ENCODE measurements around the gene PAQR4. TPM values are rescaled to one million over a fixed set of nuclear protein-coding genes. Genes with fewer than 3 reads are reported as not detected.

PAQR4 gene
- total RNA-seq, 2 donors from 2014 or later = 30.5 to 32.0 TPM

GRCh38 chr16:2933701-2934100 lies 35.4 kb upstream of the PAQR4 start:
- TF ChIP-seq, protein P1, sequence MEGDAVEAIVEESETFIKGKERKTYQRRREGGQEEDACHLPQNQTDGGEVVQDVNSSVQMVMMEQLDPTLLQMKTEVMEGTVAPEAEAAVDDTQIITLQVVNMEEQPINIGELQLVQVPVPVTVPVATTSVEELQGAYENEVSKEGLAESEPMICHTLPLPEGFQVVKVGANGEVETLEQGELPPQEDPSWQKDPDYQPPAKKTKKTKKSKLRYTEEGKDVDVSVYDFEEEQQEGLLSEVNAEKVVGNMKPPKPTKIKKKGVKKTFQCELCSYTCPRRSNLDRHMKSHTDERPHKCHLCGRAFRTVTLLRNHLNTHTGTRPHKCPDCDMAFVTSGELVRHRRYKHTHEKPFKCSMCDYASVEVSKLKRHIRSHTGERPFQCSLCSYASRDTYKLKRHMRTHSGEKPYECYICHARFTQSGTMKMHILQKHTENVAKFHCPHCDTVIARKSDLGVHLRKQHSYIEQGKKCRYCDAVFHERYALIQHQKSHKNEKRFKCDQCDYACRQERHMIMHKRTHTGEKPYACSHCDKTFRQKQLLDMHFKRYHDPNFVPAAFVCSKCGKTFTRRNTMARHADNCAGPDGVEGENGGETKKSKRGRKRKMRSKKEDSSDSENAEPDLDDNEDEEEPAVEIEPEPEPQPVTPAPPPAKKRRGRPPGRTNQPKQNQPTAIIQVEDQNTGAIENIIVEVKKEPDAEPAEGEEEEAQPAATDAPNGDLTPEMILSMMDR (conservative IDR thresholded peaks at IDR 0.05) = no peak
- Mint-ChIP-seq H3K4me1 (peaks cover 5% of the 10 kb centered on the region), H3K9me3 (no peaks in the 10 kb centered on the region), H3K27ac (no peak overlapping the region), H3K36me3 (ENCODE audit: low read depth) (peaks cover 26% of the 10 kb centered on the region), H3K27me3 (ENCODE audit: insufficient read depth) (no peaks in the 10 kb centered on the region), H3K4me3 (no peak overlapping the region)
- no peaks in the 10 kb centered on the region for H3K27me3 ChIP-seq (ENCODE audit: control insufficient read depth, insufficient read depth, low read length, poor library complexity, severe bottlenecking)
- WGBS, 2 experiments (ENCODE audit: insufficient coverage in 1 of 2, insufficient read length in 1 of 2) = 93 to 98% methylated on average over 14 to 22 of the region's 22 CpGs
- H3K4me1 ChIP-seq (ENCODE audit: control insufficient read depth, insufficient read depth, low read length) = peaks cover 4% of the 10 kb centered on the region
- H3K4me3 ChIP-seq (ENCODE audit: low read length) = no peak overlapping the region
- no peak for DNase-seq
- H3K27ac ChIP-seq (ENCODE audit: low read depth, low read length) = no peak overlapping the region
- H3K36me3 ChIP-seq (ENCODE audit: control insufficient read depth, insufficient read depth, low read length) = peaks cover 9% of the 10 kb centered on the region
- H3K9me3 ChIP-seq (ENCODE audit: control insufficient read depth, low read length) = no peaks in the 10 kb centered on the region
- no peak overlapping the region for H3K9ac ChIP-seq (ENCODE audit: extremely low read depth, low read length, poor library complexity, severe bottlenecking)

- no peaks in the 10 kb centered on the region for H3K27me3 ChIP-seq (ENCODE audit: control insufficient read depth, insufficient read depth, low read length, poor library complexity, severe bottlenecking)
- Mint-ChIP-seq H3K4me3 (no peak overlapping the region), H3K27me3 (ENCODE audit: insufficient read depth) (no peaks in the 10 kb centered on the region), H3K9me3 (no peaks in the 10 kb centered on the region), H3K36me3 (ENCODE audit: low read depth) (peaks cover 33% of the 10 kb centered on the region), H3K27ac (no peak overlapping the region), H3K4me1 (no peaks in the 10 kb centered on the region)
- DNase-seq = no peak
- H3K27ac ChIP-seq (ENCODE audit: low read depth, low read length) = no peak overlapping the region
- H3K36me3 ChIP-seq (ENCODE audit: control insufficient read depth, insufficient read depth, low read length) = peaks cover 16% of the 10 kb centered on the region
- H3K9ac ChIP-seq (ENCODE audit: extremely low read depth, low read length, poor library complexity, severe bottlenecking) = no peak overlapping the region
- 94 to 96% methylated on average over 15 of the region's 15 CpGs for WGBS, 2 experiments (ENCODE audit: insufficient coverage in 1 of 2, insufficient read length in 1 of 2)
- H3K4me3 ChIP-seq (ENCODE audit: low read length) = no peak overlapping the region
- no peaks in the 10 kb centered on the region for H3K4me1 ChIP-seq (ENCODE audit: control insufficient read depth, insufficient read depth, low read length)
- TF ChIP-seq, protein P1 (conservative IDR thresholded peaks at IDR 0.05) = no peak
- no peaks in the 10 kb centered on the region for H3K9me3 ChIP-seq (ENCODE audit: control insufficient read depth, low read length)
These were observed 34.7 kb upstream of the PAQR4 start for GRCh38 chr16:2934450-2934849.

DNA sequence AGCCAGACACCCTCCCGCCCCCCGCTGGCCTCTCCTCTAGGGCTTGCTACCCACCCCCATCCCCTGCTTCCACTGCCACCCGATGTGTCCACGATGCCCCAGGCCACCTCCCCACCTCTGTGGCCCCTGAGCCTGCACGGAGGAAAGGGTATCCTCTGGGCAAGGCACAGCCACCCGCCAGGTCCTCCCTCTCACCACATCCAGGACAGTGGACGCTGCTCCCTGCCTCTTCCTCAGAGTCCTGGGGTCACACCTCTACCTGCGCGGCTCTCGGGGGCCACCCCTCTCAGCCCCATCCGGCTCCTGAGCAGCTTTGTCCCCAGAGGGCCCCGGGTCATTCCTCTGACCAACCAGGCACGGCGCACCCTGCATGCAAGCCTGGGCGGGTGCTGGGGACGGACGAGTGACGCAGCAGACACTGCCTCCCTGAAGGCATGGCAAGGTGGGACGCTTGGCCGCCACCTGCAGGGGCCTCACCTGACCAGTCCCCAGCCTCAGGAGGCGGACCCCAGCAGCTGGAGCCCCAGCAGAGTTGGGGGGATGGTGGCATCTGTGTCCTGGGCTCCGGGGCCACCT lies 32.6 kb upstream of the PAQR4 start:
- H3K36me3 Mint-ChIP-seq (ENCODE audit: low read depth) = peaks cover 50% of the 10 kb centered on the region
- no peaks in the 10 kb centered on the region for H3K9me3 Mint-ChIP-seq
- no peak for DNase-seq
- Histone ChIP-seq H3K4me3 (ENCODE audit: low read length) (no peak overlapping the region), H3K27ac (ENCODE audit: low read depth, low read length) (no peak overlapping the region), H3K36me3 (ENCODE audit: control insufficient read depth, insufficient read depth, low read length) (peaks cover 34% of the 10 kb centered on the region), H3K9me3 (ENCODE audit: control insufficient read depth, low read length) (no peaks in the 10 kb centered on the region), H3K4me1 (ENCODE audit: control insufficient read depth, insufficient read depth, low read length) (no peaks in the 10 kb centered on the region), H3K9ac (ENCODE audit: extremely low read depth, low read length, poor library complexity, severe bottlenecking) (no peak overlapping the region), H3K27me3 (ENCODE audit: control insufficient read depth, insufficient read depth, low read length, poor library complexity, severe bottlenecking) (no peaks in the 10 kb centered on the region)
- H3K27me3 Mint-ChIP-seq (ENCODE audit: insufficient read depth) = no peaks in the 10 kb centered on the region
- H3K27ac Mint-ChIP-seq = no peak overlapping the region
- no peaks in the 10 kb centered on the region for H3K4me1 Mint-ChIP-seq
- H3K4me3 Mint-ChIP-seq = no peak overlapping the region
- WGBS, 2 experiments (ENCODE audit: insufficient coverage in 1 of 2, insufficient read length in 1 of 2) = 91 to 96% methylated on average over 12 to 22 of the region's 22 CpGs
- TF ChIP-seq, protein P1 (conservative IDR thresholded peaks at IDR 0.05) = no peak

All from endodermal cell (in vitro differentiated cells).